Liver (tissue), 9 donors: ENCODE data around the gene FREM1. TPM values are rescaled to one million over a fixed set of nuclear protein-coding genes. Genes with fewer than 3 reads are reported as not detected.

Experiments used
- DNase-seq: peaks from one replicate; pipeline ENCODE4 v3.0.0-alpha.2; 2017; ENCODE audit warnings: low spot score
- H3K27ac ChIP-seq, 2 donors: one replicate each; pipeline ENCODE4 v1.7.0; 2013; ENCODE audit warnings: inconsistent platforms in 2 of 2, low read length in 2 of 2, control low read depth in 1 of 2, low read depth in 1 of 2, mild to moderate bottlenecking in 1 of 2
- H3K27me3 ChIP-seq, 4 donors: one replicate each; pipeline versions ENCODE4 v1.6.1 to v1.7.0; 2013; ENCODE audit warnings: low read length in 3 of 4, inconsistent platforms in 1 of 4, mild to moderate bottlenecking in 1 of 4, moderate library complexity in 1 of 4; ENCODE audit not compliant: control insufficient read depth in 4 of 4, insufficient read depth in 4 of 4
- H3K36me3 ChIP-seq, 4 donors: one replicate each; pipeline versions ENCODE4 v1.6.1 to v1.7.0; 2013; ENCODE audit warnings: low read length in 3 of 4, mild to moderate bottlenecking in 3 of 4, low read depth in 1 of 4, moderate library complexity in 1 of 4; ENCODE audit not compliant: control insufficient read depth in 4 of 4, insufficient read depth in 3 of 4
- H3K4me1 ChIP-seq, 4 donors: one replicate each; pipeline versions ENCODE4 v1.6.1 to v1.7.0; 2013; ENCODE audit warnings: low read length in 3 of 4, mild to moderate bottlenecking in 3 of 4, moderate library complexity in 1 of 4; ENCODE audit not compliant: control insufficient read depth in 4 of 4, insufficient read depth in 4 of 4
- H3K4me3 ChIP-seq, 3 donors: one replicate each; pipeline versions ENCODE4 v1.6.1 to v1.7.0; 2013; ENCODE audit warnings: low read length in 3 of 3, control low read depth in 1 of 3, low read depth in 1 of 3, mild to moderate bottlenecking in 1 of 3
- H3K9ac ChIP-seq, 2 donors: one replicate each; pipeline ENCODE4 v1.7.0; 2013; ENCODE audit warnings: low read length in 2 of 2, mild to moderate bottlenecking in 2 of 2, moderate library complexity in 2 of 2, control low read depth in 1 of 2, low read depth in 1 of 2
- H3K9me3 ChIP-seq, 4 donors: one replicate each; pipeline versions ENCODE4 v1.6.1 to v1.7.0; 2013; ENCODE audit warnings: low read length in 3 of 4; ENCODE audit not compliant: control insufficient read depth in 4 of 4
- EGR1 ChIP-seq, 2 donors: IDR thresholded peaks; 2 replicates each; pipeline ENCODE4 v1.6.1; 2016 to 2018; ENCODE audit warnings: antibody characterized with exemption in 2 of 2, low read depth in 2 of 2
- FOXA1 ChIP-seq: IDR thresholded peaks from 2 replicates; pipeline ENCODE4 v1.6.1; 2016; ENCODE audit warnings: antibody characterized with exemption
- FOXA2 ChIP-seq: IDR thresholded peaks from 2 replicates; pipeline ENCODE4 v1.6.1; 2016; ENCODE audit warnings: antibody characterized with exemption
- HNF4G ChIP-seq: IDR thresholded peaks from 2 replicates; pipeline ENCODE4 v1.6.1; 2016; ENCODE audit warnings: antibody characterized with exemption
- JUND ChIP-seq, 2 donors: IDR thresholded peaks; 2 replicates each; pipeline ENCODE4 v1.6.1; 2016; ENCODE audit warnings: antibody characterized with exemption in 2 of 2
- NR2F2 ChIP-seq: IDR thresholded peaks from 2 replicates; pipeline ENCODE4 v1.6.1; 2016; ENCODE audit warnings: antibody characterized with exemption
- RAD21 ChIP-seq, 2 donors: IDR thresholded peaks; 2 replicates each; pipeline ENCODE4 v1.6.1; 2016; ENCODE audit warnings: antibody characterized with exemption in 2 of 2, mild to moderate bottlenecking in 2 of 2
- RXRA ChIP-seq, 2 donors: IDR thresholded peaks; 2 replicates each; pipeline ENCODE4 v1.6.1; 2017 to 2018; ENCODE audit warnings: antibody characterized with exemption in 2 of 2, mild to moderate bottlenecking in 1 of 2
- TAF1 ChIP-seq: conservative IDR thresholded peaks from 2 replicates; pipeline ENCODE4 v1.6.1; 2016; ENCODE audit warnings: antibody characterized with exemption, mild to moderate bottlenecking
- YY1 ChIP-seq: IDR thresholded peaks from 2 replicates; pipeline ENCODE4 v1.6.1; 2016; ENCODE audit warnings: antibody characterized with exemption, mild to moderate bottlenecking
- WGBS: extraction: QIAGEN DNeasy Blood & Tissue Kit; methylation state at CpG from one replicate; pipeline ENCODE4 v1.1.7; 2013; 5-methylcytosine and 5-hydroxymethylcytosine counted together
- polyA plus RNA-seq, 2 donors: library from polyadenylated mRNA; stranded (reverse) in 1 of 2; unstranded in 1 of 2; fragments of 200-250 nt in 1 of 2; fragments of >200 nt in 1 of 2; fragmentation: Nextera tagmentation in 1 of 2; extraction: Ambion mirVana in 1 of 2; gene quantifications; one replicate each; pipeline versions ENCODE4 v1.2.1 to v1.2.3, GENCODE V29; 2013 to 2015
- total RNA-seq, 2 donors: library from RNA; depleted of rRNA; stranded (reverse); fragments of >200 nt; gene quantifications; one replicate each; pipeline ENCODE4 v1.2.3, GENCODE V29; 2014
- TF ChIP-seq, protein P1 (sequence below): fragments of 150-350 bp; IDR thresholded peaks from 2 replicates; pipeline ENCODE4 v1.5.1; 2017; ENCODE audit warnings: improper control_type of control experiment, low read depth, low read length; ENCODE audit not compliant: missing input control
- TF ChIP-seq, protein P2 (sequence below): IDR thresholded peaks from 2 replicates; pipeline ENCODE4 v1.6.1; 2016; ENCODE audit warnings: antibody characterized with exemption
- TF ChIP-seq, protein P3 (sequence below): IDR thresholded peaks from 2 replicates; pipeline ENCODE4 v1.6.1; 2016; ENCODE audit warnings: antibody characterized with exemption
- TF ChIP-seq, protein P4 (sequence below): IDR thresholded peaks from 2 replicates; pipeline ENCODE4 v1.6.1; 2016; ENCODE audit warnings: antibody characterized with exemption
- donor health status: healthy.
- donor health status: healthy.
- donor health status: healthy.
- donor health status: healthy.
- donor health status: healthy.

FREM1 gene
- total and polyA plus RNA-seq, 4 donors, result 0.39 to 4.7 (median 1.1) TPM

DNA sequence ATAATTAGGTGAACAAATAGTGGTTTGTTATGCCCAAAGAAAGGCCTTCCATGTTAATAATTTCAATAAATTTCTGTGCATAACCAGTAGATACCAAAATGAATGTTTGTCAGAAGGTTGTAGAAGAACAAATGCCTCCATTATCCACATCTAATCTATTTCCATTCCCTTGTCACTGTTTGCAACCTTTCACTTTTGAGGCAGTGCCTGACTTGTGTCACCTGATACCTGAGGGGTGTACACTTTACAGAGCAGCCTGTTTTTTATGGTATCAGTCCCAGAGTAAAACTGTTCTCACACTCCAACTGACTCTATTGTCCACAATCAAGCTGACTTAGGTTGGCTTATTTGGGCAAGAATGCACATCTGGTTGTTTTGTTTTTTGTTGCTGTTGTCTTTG, 40.1 kb downstream of the FREM1 start (continued):
- TF ChIP-seq, protein P1, sequence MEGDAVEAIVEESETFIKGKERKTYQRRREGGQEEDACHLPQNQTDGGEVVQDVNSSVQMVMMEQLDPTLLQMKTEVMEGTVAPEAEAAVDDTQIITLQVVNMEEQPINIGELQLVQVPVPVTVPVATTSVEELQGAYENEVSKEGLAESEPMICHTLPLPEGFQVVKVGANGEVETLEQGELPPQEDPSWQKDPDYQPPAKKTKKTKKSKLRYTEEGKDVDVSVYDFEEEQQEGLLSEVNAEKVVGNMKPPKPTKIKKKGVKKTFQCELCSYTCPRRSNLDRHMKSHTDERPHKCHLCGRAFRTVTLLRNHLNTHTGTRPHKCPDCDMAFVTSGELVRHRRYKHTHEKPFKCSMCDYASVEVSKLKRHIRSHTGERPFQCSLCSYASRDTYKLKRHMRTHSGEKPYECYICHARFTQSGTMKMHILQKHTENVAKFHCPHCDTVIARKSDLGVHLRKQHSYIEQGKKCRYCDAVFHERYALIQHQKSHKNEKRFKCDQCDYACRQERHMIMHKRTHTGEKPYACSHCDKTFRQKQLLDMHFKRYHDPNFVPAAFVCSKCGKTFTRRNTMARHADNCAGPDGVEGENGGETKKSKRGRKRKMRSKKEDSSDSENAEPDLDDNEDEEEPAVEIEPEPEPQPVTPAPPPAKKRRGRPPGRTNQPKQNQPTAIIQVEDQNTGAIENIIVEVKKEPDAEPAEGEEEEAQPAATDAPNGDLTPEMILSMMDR, result no peak
- TF ChIP-seq HNF4G (no peak), FOXA2 (no peak)

DNA sequence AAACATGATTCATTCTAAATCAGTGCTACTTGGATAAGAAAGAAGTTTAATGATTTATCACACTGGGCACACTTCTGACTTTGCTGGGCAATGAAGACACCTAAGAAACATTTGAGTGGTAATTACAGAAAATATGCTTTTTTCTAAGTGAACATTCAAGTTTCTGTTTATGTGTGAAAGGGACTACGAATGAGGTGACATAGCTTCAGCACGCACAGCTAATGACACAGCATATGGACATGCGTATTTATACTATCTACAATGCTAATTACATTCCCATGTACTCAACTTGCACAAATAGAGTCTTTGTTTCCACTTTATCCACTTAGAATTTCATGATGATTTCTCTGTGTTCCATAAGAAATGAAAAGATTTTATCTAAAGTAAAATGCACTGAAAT, 40.6 kb downstream of the FREM1 start:
- no peak overlapping the region for H3K4me3 ChIP-seq
- 84% methylated on average over 3 of the region's 3 CpGs for WGBS
- no peak overlapping the region for H3K9ac ChIP-seq
- no peaks in the 10 kb centered on the region for H3K36me3 ChIP-seq
- H3K4me1 ChIP-seq, result no peaks in the 10 kb centered on the region
- no peaks in the 10 kb centered on the region for H3K27me3 ChIP-seq
- DNase-seq, result no peak
- no peak for TF ChIP-seq JUND (IDR thresholded peaks at IDR 0.05)
- TF ChIP-seq, protein P2, sequence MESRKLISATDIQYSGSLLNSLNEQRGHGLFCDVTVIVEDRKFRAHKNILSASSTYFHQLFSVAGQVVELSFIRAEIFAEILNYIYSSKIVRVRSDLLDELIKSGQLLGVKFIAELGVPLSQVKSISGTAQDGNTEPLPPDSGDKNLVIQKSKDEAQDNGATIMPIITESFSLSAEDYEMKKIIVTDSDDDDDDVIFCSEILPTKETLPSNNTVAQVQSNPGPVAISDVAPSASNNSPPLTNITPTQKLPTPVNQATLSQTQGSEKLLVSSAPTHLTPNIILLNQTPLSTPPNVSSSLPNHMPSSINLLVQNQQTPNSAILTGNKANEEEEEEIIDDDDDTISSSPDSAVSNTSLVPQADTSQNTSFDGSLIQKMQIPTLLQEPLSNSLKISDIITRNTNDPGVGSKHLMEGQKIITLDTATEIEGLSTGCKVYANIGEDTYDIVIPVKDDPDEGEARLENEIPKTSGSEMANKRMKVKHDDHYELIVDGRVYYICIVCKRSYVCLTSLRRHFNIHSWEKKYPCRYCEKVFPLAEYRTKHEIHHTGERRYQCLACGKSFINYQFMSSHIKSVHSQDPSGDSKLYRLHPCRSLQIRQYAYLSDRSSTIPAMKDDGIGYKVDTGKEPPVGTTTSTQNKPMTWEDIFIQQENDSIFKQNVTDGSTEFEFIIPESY, result no peak
- no peak for TF ChIP-seq FOXA1
- no peak for TF ChIP-seq RXRA (IDR thresholded peaks at IDR 0.05)
- TF ChIP-seq, protein P3, sequence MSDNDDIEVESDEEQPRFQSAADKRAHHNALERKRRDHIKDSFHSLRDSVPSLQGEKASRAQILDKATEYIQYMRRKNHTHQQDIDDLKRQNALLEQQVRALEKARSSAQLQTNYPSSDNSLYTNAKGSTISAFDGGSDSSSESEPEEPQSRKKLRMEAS, result no peak
- TF ChIP-seq, protein P1, result no peak
- TF ChIP-seq EGR1 (IDR thresholded peaks at IDR 0.05; ENCODE audit: low read depth in 2 of 2), result no peak
- TF ChIP-seq NR2F2, result no peak
- TF ChIP-seq TAF1, result no peak
- TF ChIP-seq, protein P4, sequence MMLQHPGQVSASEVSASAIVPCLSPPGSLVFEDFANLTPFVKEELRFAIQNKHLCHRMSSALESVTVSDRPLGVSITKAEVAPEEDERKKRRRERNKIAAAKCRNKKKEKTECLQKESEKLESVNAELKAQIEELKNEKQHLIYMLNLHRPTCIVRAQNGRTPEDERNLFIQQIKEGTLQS, result no peak
- TF ChIP-seq YY1, result no peak
- no peak for TF ChIP-seq RAD21 (IDR thresholded peaks at IDR 0.05)
- TF ChIP-seq FOXA2, result no peak
- no peak for TF ChIP-seq HNF4G
- no peaks in the 10 kb centered on the region for H3K9me3 ChIP-seq
- no peak overlapping the region for H3K27ac ChIP-seq
